B cell (primary cell): ENCODE data around the gene C5orf15. TPM values are rescaled to one million over a fixed set of nuclear protein-coding genes. Genes with fewer than 3 reads are reported as not detected.
A peak's percentile ranks its signal among the peaks of the same experiment; 100 is the strongest.

Experiments used
- ATAC-seq: fragments of 200-7000 bp; cut with Tn5 transposase; one replicate; pipeline ENCODE4 v1.10.0; 2021; ENCODE audit warnings: low read depth, mild to moderate bottlenecking, moderate number of reproducible peaks, moderate library complexity
- CTCF ChIA-PET: fragments of 350-600 bp; sonication (Branson Sonifier 250); formaldehyde crosslinking; loops from one replicate; lab custom pipeline; 2021; ENCODE audit warnings: antibody characterized with exemption, inconsistent platforms; lab: Charles Lee
- POLR2A ChIA-PET: fragments of 350-600 bp; sonication (Branson Sonifier 250); formaldehyde crosslinking; loops from one replicate; lab custom pipeline; 2021; ENCODE audit warnings: antibody characterized with exemption; lab: Charles Lee
- DNase-seq: peaks from one replicate; pipeline ENCODE4 v3.0.0; 2013
- H2AFZ ChIP-seq: 2 replicates; pipeline ENCODE4 v1.6.1; 2012; ENCODE audit warnings: mild to moderate bottlenecking, low read depth, low read length; ENCODE audit not compliant: insufficient read depth, poor library complexity, severe bottlenecking
- H3K27ac ChIP-seq, 2 donors: 1 replicate in 1 of 2; 2 replicates in 1 of 2; pipeline ENCODE4 v1.5.1; 2012 to 2013; ENCODE audit warnings: low read length in 2 of 2, mild to moderate bottlenecking in 2 of 2, moderate library complexity in 1 of 2
- H3K27me3 ChIP-seq, 4 experiments: fragments of 200-600 bp in 1 of 4; sonication (generic) in 1 of 4; replicated peaks in 1 of 4; 1 replicate in 2 of 4; 2 replicates in 2 of 4; pipeline versions ENCODE4 v1.6.1 to v1.7.0; 2013 to 2016; ENCODE audit warnings: low read length in 3 of 4, mild to moderate bottlenecking in 2 of 4, mixed read lengths in 1 of 4, moderate library complexity in 1 of 4; ENCODE audit not compliant: insufficient read depth in 4 of 4, control insufficient read depth in 3 of 4; ENCODE audit errors: control extremely low read depth in 1 of 4
- H3K36me3 ChIP-seq, 2 experiments: replicated peaks in 1 of 2; 1 replicate in 1 of 2; 2 replicates in 1 of 2; pipeline versions ENCODE4 v1.6.1 to v1.7.1; 2013; ENCODE audit warnings: low read length in 1 of 2; ENCODE audit not compliant: insufficient read depth in 2 of 2, control insufficient read depth in 1 of 2; ENCODE audit errors: control extremely low read depth in 1 of 2, extremely low read depth in 1 of 2
- H3K4me1 ChIP-seq, 2 donors: fragments of 200-600 bp in 1 of 2; sonication (generic) in 1 of 2; 1 replicate in 1 of 2; 2 replicates in 1 of 2; pipeline versions ENCODE4 v1.5.1 to v1.6.1; 2013 to 2017; ENCODE audit warnings: low read length in 2 of 2; ENCODE audit not compliant: control insufficient read depth in 2 of 2, insufficient read depth in 2 of 2
- H3K4me2 ChIP-seq: replicated peaks from 2 replicates; pipeline ENCODE3; 2012; ENCODE audit warnings: mild to moderate bottlenecking, low read depth, low read length; ENCODE audit not compliant: poor library complexity, severe bottlenecking
- H3K4me3 ChIP-seq, 5 experiments: fragments of 200-600 bp in 1 of 5; sonication (generic) in 1 of 5; 1 replicate in 3 of 5; 2 replicates in 2 of 5; pipeline versions ENCODE4 v1.5.1 to v1.7.0; 2011 to 2016; ENCODE audit warnings: low read length in 4 of 5, mild to moderate bottlenecking in 4 of 5, low read depth in 2 of 5, control low read depth in 1 of 5, moderate library complexity in 1 of 5; ENCODE audit not compliant: insufficient read depth in 1 of 5; ENCODE audit errors: control extremely low read depth in 1 of 5, extremely low read depth in 1 of 5
- H3K79me2 ChIP-seq: fragments of 200-600 bp; sonication (generic); one replicate; pipeline ENCODE4 v1.6.0; 2016; ENCODE audit warnings: low read length; ENCODE audit not compliant: control insufficient read depth, insufficient read depth
- H3K9ac ChIP-seq: fragments of 200-600 bp; sonication (generic); 2 replicates; pipeline ENCODE4 v1.6.1; 2017; ENCODE audit warnings: mild to moderate bottlenecking, low read length, moderate library complexity
- H3K9me3 ChIP-seq, 3 donors: one replicate each; pipeline versions ENCODE4 v1.6.1 to v1.7.1; 2013; ENCODE audit warnings: low read length in 2 of 3; ENCODE audit not compliant: control insufficient read depth in 2 of 3, insufficient read depth in 1 of 3; ENCODE audit errors: control extremely low read depth in 1 of 3
- H4K20me1 ChIP-seq: 2 replicates; pipeline ENCODE4 v1.6.0; 2012; ENCODE audit warnings: mild to moderate bottlenecking, low read length; ENCODE audit not compliant: insufficient read depth, control insufficient read depth, poor library complexity, severe bottlenecking
- H3K27ac Mint-ChIP-seq: one replicate; pipeline ENCODE4 v1.8.0; 2021; ENCODE audit warnings: mixed read lengths
- H3K27me3 Mint-ChIP-seq: one replicate; pipeline ENCODE4 v1.8.0; 2021; ENCODE audit warnings: mixed read lengths
- H3K4me1 Mint-ChIP-seq: one replicate; pipeline ENCODE4 v1.8.0; 2021; ENCODE audit warnings: mixed read lengths
- H3K4me3 Mint-ChIP-seq: one replicate; pipeline ENCODE4 v1.8.0; 2021; ENCODE audit warnings: mixed read lengths
- H3K9me3 Mint-ChIP-seq: one replicate; pipeline ENCODE4 v1.8.0; 2022; ENCODE audit warnings: mixed read lengths; ENCODE audit not compliant: insufficient read depth
- CTCF ChIP-seq: fragments of 200-600 bp; IDR thresholded peaks from one replicate; pipeline ENCODE4 v1.8.0; 2022; ENCODE audit warnings: antibody characterized with exemption, mild to moderate bottlenecking
- EZH2 ChIP-seq: IDR thresholded peaks from 2 replicates; pipeline ENCODE4 v1.6.1; 2012; ENCODE audit warnings: borderline replicate concordance, low read depth, mild to moderate bottlenecking, moderate library complexity, low read length; ENCODE audit not compliant: insufficient read depth, poor library complexity, severe bottlenecking
- WGBS: methylation state at CpG from one replicate; pipeline ENCODE4 v1.1.5; 2013; ENCODE audit warnings: missing lambda C conversion rate; ENCODE audit not compliant: insufficient coverage; 5-methylcytosine and 5-hydroxymethylcytosine counted together
- intact Hi-C: fragments of 100-400 bp; cut with micrococcal nuclease; formaldehyde crosslinking; loops from one replicate; pipeline ENCODE4 v1.10.0; 2022
- polyA plus RNA-seq: library from polyadenylated mRNA; depleted of rRNA; stranded (reverse); fragments of >200 nt; gene quantifications from 2 replicates; pipeline ENCODE4 v1.2.3, GENCODE V29; 2012
- total RNA-seq, 2 donors: library from RNA; stranded (reverse); fragments of 120-200 nt in 1 of 2; gene quantifications; 1 replicate in 1 of 2; 2 replicates in 1 of 2; pipeline versions ENCODE4 v1.2.3 to v1.2.4, GENCODE V29; 2013 to 2022

C5orf15 gene
- total and polyA plus RNA-seq, 2 donors (not counting 1 experiment from before 2014, with no cell fraction given) = 22.7 to 28.2 TPM

- DNase-seq (no peak), ATAC-seq (no peak)
- intact Hi-C loops = no loop called here
- Histone ChIP-seq H3K4me2 (peak overlapping the region; percentile 13), H3K4me1 (peaks cover 16 to 27% of the 10 kb centered on the region in 2 donors), H3K4me3 (no peak overlapping the region), H3K27me3 (no peaks in the 10 kb centered on the region), H3K9me3 (no peaks in the 10 kb centered on the region), H3K9ac (no peak overlapping the region), H3K79me2 (peaks cover 97% of the 10 kb centered on the region), H4K20me1 (peaks cover 59% of the 10 kb centered on the region), H3K36me3 (peaks cover 2 to 13% of the 10 kb centered on the region in 2 experiments), H3K27ac (no peak overlapping the region), H2AFZ (no peak overlapping the region)
- H3K4me3 Mint-ChIP-seq = no peak overlapping the region
- 85% methylated on average over 7 of the region's 8 CpGs for WGBS
- ChIA-PET POLR2A (no interaction called here), CTCF (interaction anchor here (0.8 to 1.5 kb wide), 5 partner anchors 9 to 923 kb away, joined by 3 to 5 read pairs (median 4); partner anchors contain the start of gene VDAC1)
- TF ChIP-seq EZH2 = no peak
- peak overlapping the region; percentile 10 for H3K27ac Mint-ChIP-seq
- no peaks in the 10 kb centered on the region for H3K9me3 Mint-ChIP-seq
- peaks cover 68% of the 10 kb centered on the region for H3K4me1 Mint-ChIP-seq
- no peaks in the 10 kb centered on the region for H3K27me3 Mint-ChIP-seq
These were observed 26.9 kb upstream of the C5orf15 start for GRCh38 chr5:133995341-133995740.

- Histone ChIP-seq H3K27me3 (no peaks in the 10 kb centered on the region), H3K4me1 (peaks cover 16 to 23% of the 10 kb centered on the region in 2 donors), H3K4me3 (no peak overlapping the region), H3K27ac (no peak overlapping the region), H4K20me1 (peaks cover 55% of the 10 kb centered on the region), H3K36me3 (peaks cover 3 to 17% of the 10 kb centered on the region in 2 experiments), H3K4me2 (no peak overlapping the region), H2AFZ (no peak overlapping the region), H3K9ac (no peak overlapping the region), H3K9me3 (no peaks in the 10 kb centered on the region), H3K79me2 (peaks cover 97% of the 10 kb centered on the region)
- DNase-seq = no peak
- no peak overlapping the region for H3K27ac Mint-ChIP-seq
- H3K4me3 Mint-ChIP-seq = no peak overlapping the region
- no peaks in the 10 kb centered on the region for H3K27me3 Mint-ChIP-seq
- CTCF ChIA-PET = interaction anchor here (0.8 to 1.6 kb wide), 5 partner anchors 10 to 923 kb away, joined by 3 to 5 read pairs (median 4); partner anchors contain the start of gene VDAC1
- no peaks in the 10 kb centered on the region for H3K9me3 Mint-ChIP-seq
- H3K4me1 Mint-ChIP-seq = peaks cover 66% of the 10 kb centered on the region
- POLR2A ChIA-PET = no interaction called here
- no peak for ATAC-seq
- intact Hi-C loops = no loop called here
- TF ChIP-seq CTCF (no peak), EZH2 (no peak)
- WGBS = 100% methylated on average over 4 of the region's 6 CpGs
These were observed 26.5 kb upstream of the C5orf15 start for GRCh38 chr5:133994990-133995333.
